H1 (cell line): Measurements from ENCODE around the gene L3HYPDH. TPM values are rescaled to one million over a fixed set of nuclear protein-coding genes. Genes with fewer than 3 reads are reported as not detected.

ENCODE experiments used
- CTCF ChIA-PET: fragments of 300-600 bp; sonication (Branson Sonifier 250); formaldehyde crosslinking; loops from one replicate; lab custom pipeline; 2021; ENCODE audit not compliant: partially characterized antibody; lab: Charles Lee
- POLR2A ChIA-PET: fragments of 300-600 bp; sonication (Branson Sonifier 250); formaldehyde crosslinking; loops from one replicate; lab custom pipeline; 2021; ENCODE audit warnings: inconsistent platforms; ENCODE audit not compliant: partially characterized antibody; lab: Charles Lee
- DNase-seq, 2 experiments: peaks; one replicate each; pipeline versions ENCODE4 v3.0.0 to v3.0.0-alpha.2; 2010 to 2022; ENCODE audit warnings: low spot score in 2 of 2, low read depth in 1 of 2, mixed read lengths in 1 of 2
- FAIRE-seq: peaks from 2 replicates; lab custom pipeline; 2011; peaks lifted over from hg19 to GRCh38; lab: Jason Lieb, UNC
- H2AFZ ChIP-seq: 2 replicates; pipeline ENCODE4 v1.8.1; 2012; ENCODE audit warnings: low read length, inconsistent platforms
- H2AK5ac ChIP-seq: 2 replicates; pipeline ENCODE4 v1.6.1; 2013; ENCODE audit warnings: low read depth, low read length
- H2BK120ac ChIP-seq: replicated peaks from 2 replicates; pipeline ENCODE3; 2013; ENCODE audit warnings: low read depth, low read length, inconsistent platforms
- H2BK12ac ChIP-seq: 2 replicates; pipeline ENCODE4 v1.6.1; 2013; ENCODE audit warnings: low read depth, low read length
- H2BK15ac ChIP-seq: 2 replicates; pipeline ENCODE4 v1.6.1; 2013; ENCODE audit warnings: low read length
- H2BK20ac ChIP-seq: 2 replicates; pipeline ENCODE4 v1.6.1; 2013; ENCODE audit warnings: low read length
- H2BK5ac ChIP-seq: 2 replicates; pipeline ENCODE4 v1.6.1; 2013; ENCODE audit warnings: low read depth, low read length
- H3K14ac ChIP-seq: 2 replicates; pipeline ENCODE4 v1.6.1; 2013; ENCODE audit warnings: inconsistent platforms; ENCODE audit not compliant: insufficient read length
- H3K18ac ChIP-seq: 2 replicates; pipeline ENCODE4 v1.6.1; 2013; ENCODE audit warnings: low read length; ENCODE audit errors: extremely low read depth
- H3K23ac ChIP-seq: 2 replicates; pipeline ENCODE4 v1.6.1; 2013; ENCODE audit warnings: inconsistent platforms; ENCODE audit not compliant: insufficient read length
- H3K23me2 ChIP-seq: 2 replicates; pipeline ENCODE4 v1.6.1; 2013; ENCODE audit warnings: low read depth, low read length
- H3K27ac ChIP-seq: 2 replicates; pipeline ENCODE4 v1.6.1; 2011; ENCODE audit warnings: low read depth, low read length, inconsistent platforms
- H3K27me3 ChIP-seq, 4 experiments: replicated peaks in 1 of 4; 1 replicate in 1 of 4; 2 replicates in 3 of 4; pipeline versions ENCODE4 v1.6.1 to v1.8.1; 2011 to 2013; ENCODE audit warnings: low read length in 3 of 4, mild to moderate bottlenecking in 3 of 4, inconsistent platforms in 2 of 4, mixed read lengths in 2 of 4, moderate library complexity in 1 of 4; ENCODE audit not compliant: control insufficient read depth in 3 of 4, insufficient read depth in 3 of 4; ENCODE audit errors: extremely low read depth in 1 of 4
- H3K36me3 ChIP-seq, 4 experiments: 2 replicates each; pipeline versions ENCODE4 v1.6.1 to v1.8.1; 2011 to 2013; ENCODE audit warnings: mild to moderate bottlenecking in 4 of 4, low read length in 3 of 4, moderate library complexity in 2 of 4, control low read depth in 1 of 4, inconsistent platforms in 1 of 4; ENCODE audit not compliant: insufficient read depth in 4 of 4, control insufficient read depth in 2 of 4
- H3K4ac ChIP-seq: replicated peaks from 2 replicates; pipeline ENCODE3; 2013; ENCODE audit warnings: low read length, low read depth, mixed read lengths, inconsistent platforms; ENCODE audit not compliant: insufficient read length
- H3K4me1 ChIP-seq, 4 experiments: replicated peaks in 1 of 4; 1 replicate in 1 of 4; 2 replicates in 3 of 4; pipeline versions ENCODE4 v1.6.1 to v1.8.1; 2011 to 2013; ENCODE audit warnings: low read length in 3 of 4, inconsistent platforms in 2 of 4, mixed read lengths in 1 of 4; ENCODE audit not compliant: insufficient read depth in 4 of 4, control insufficient read depth in 3 of 4
- H3K4me2 ChIP-seq, 2 experiments: 2 replicates each; pipeline versions ENCODE4 v1.6.1 to v1.8.1; 2011 to 2013; ENCODE audit warnings: low read depth in 2 of 2, low read length in 2 of 2, control low read depth in 1 of 2, inconsistent platforms in 1 of 2, mild to moderate bottlenecking in 1 of 2; ENCODE audit not compliant: insufficient read depth in 1 of 2
- H3K4me3 ChIP-seq, 4 experiments: fragments of 200-600, 300-600 bp in 1 of 4; sonication (generic), shearing (Covaris generic), sonication (Bioruptor Twin) in 1 of 4; 2 replicates each; pipeline versions ENCODE4 v1.5.1 to v1.8.1; 2011 to 2016; ENCODE audit warnings: low read length in 4 of 4, low read depth in 3 of 4, control low read depth in 2 of 4, inconsistent platforms in 2 of 4, mild to moderate bottlenecking in 2 of 4, mixed read lengths in 1 of 4, moderate library complexity in 1 of 4; ENCODE audit not compliant: insufficient read depth in 2 of 4; ENCODE audit errors: extremely low read depth in 1 of 4
- H3K56ac ChIP-seq: replicated peaks from 2 replicates; pipeline ENCODE3; 2013; ENCODE audit warnings: low read depth, mild to moderate bottlenecking, mixed read lengths, low read length, inconsistent platforms; ENCODE audit not compliant: insufficient read length
- H3K79me1 ChIP-seq: 2 replicates; pipeline ENCODE4 v1.6.1; 2013; ENCODE audit warnings: low read depth, low read length, control low read depth
- H3K79me2 ChIP-seq, 2 experiments: 2 replicates each; pipeline versions ENCODE4 v1.6.1 to v1.8.1; 2012 to 2013; ENCODE audit warnings: low read length in 2 of 2, mild to moderate bottlenecking in 2 of 2, inconsistent platforms in 1 of 2; ENCODE audit not compliant: insufficient read depth in 2 of 2, control insufficient read depth in 1 of 2
- H3K9ac ChIP-seq, 4 experiments: replicated peaks in 1 of 4; 1 replicate in 1 of 4; 2 replicates in 3 of 4; pipeline versions ENCODE4 v1.6.1 to v1.8.1; 2011 to 2013; ENCODE audit warnings: low read depth in 3 of 4, low read length in 3 of 4, control low read depth in 2 of 4, mild to moderate bottlenecking in 2 of 4, moderate library complexity in 2 of 4, inconsistent platforms in 1 of 4; ENCODE audit errors: extremely low read depth in 1 of 4
- H3K9me3 ChIP-seq, 2 experiments: 2 replicates each; pipeline versions ENCODE4 v1.6.1 to v1.8.1; 2012 to 2013; ENCODE audit warnings: mild to moderate bottlenecking in 2 of 2, moderate library complexity in 2 of 2, control low read depth in 1 of 2, inconsistent platforms in 1 of 2, low read depth in 1 of 2, low read length in 1 of 2, mixed read lengths in 1 of 2; ENCODE audit not compliant: insufficient read depth in 2 of 2
- H4K20me1 ChIP-seq, 2 experiments: replicated peaks in 1 of 2; 2 replicates each; pipeline versions ENCODE3 to v1.8.1; 2011 to 2013; ENCODE audit warnings: inconsistent platforms in 2 of 2, low read length in 2 of 2, mild to moderate bottlenecking in 1 of 2; ENCODE audit not compliant: insufficient read depth in 2 of 2, control insufficient read depth in 1 of 2
- H4K5ac ChIP-seq: 2 replicates; pipeline ENCODE4 v1.6.1; 2013; ENCODE audit warnings: low read length, low read depth, mixed read lengths, inconsistent platforms; ENCODE audit not compliant: insufficient read length
- H4K8ac ChIP-seq: 2 replicates; pipeline ENCODE4 v1.8.0; 2013; ENCODE audit warnings: mild to moderate bottlenecking, moderate library complexity, low read length, inconsistent platforms; ENCODE audit not compliant: insufficient read depth; ENCODE audit errors: extremely low read depth
- H4K91ac ChIP-seq: replicated peaks from 2 replicates; pipeline ENCODE3; 2013; ENCODE audit warnings: low read length, mixed read lengths, inconsistent platforms; ENCODE audit not compliant: insufficient read length
- BCL11A ChIP-seq, 2 experiments: IDR thresholded peaks; one replicate each; pipeline ENCODE4 v1.6.1; 2011; ENCODE audit warnings: low read depth in 2 of 2, low read length in 2 of 2, mild to moderate bottlenecking in 2 of 2
- CBX8 ChIP-seq: fragments of 300-800, 300-1000 bp; sonication (generic); IDR thresholded peaks from 2 replicates; pipeline ENCODE4 v1.7.1; 2016; ENCODE audit warnings: low read depth, low read length, borderline replicate concordance
- CTBP2 ChIP-seq: IDR thresholded peaks from 2 replicates; pipeline ENCODE4 v1.7.0; 2011; ENCODE audit warnings: borderline replicate concordance, mild to moderate bottlenecking, moderate library complexity, mixed read lengths, low read length; ENCODE audit not compliant: insufficient read depth, insufficient read length
- EZH2 ChIP-seq: fragments of 200-600 bp; sonication (generic); IDR thresholded peaks from 2 replicates; pipeline ENCODE4 v1.7.1; 2012; ENCODE audit warnings: low read depth, mild to moderate bottlenecking, moderate library complexity, low read length, inconsistent platforms; ENCODE audit not compliant: severe bottlenecking
- FOSL1 ChIP-seq: IDR thresholded peaks from 2 replicates; pipeline ENCODE4 v1.6.1; 2011; ENCODE audit warnings: mild to moderate bottlenecking, low read depth, low read length, moderate library complexity; ENCODE audit not compliant: insufficient read depth
- KDM4A ChIP-seq: IDR thresholded peaks from one replicate; pipeline ENCODE4 v1.7.1; 2012; ENCODE audit warnings: low read depth, mild to moderate bottlenecking, moderate library complexity, low read length, inconsistent platforms; ENCODE audit not compliant: severe bottlenecking
- PHF8 ChIP-seq: fragments of 200-600 bp; sonication (generic); conservative IDR thresholded peaks from 2 replicates; pipeline ENCODE4 v1.7.1; 2012; ENCODE audit warnings: low read depth, mild to moderate bottlenecking, inconsistent platforms, low read length, moderate library complexity
- POLR2A ChIP-seq, 2 experiments: IDR thresholded peaks; 1 replicate in 1 of 2; 2 replicates in 1 of 2; pipeline ENCODE4 v1.6.1; 2011; ENCODE audit warnings: low read depth in 2 of 2, low read length in 2 of 2, mild to moderate bottlenecking in 2 of 2; ENCODE audit errors: control extremely low read depth in 1 of 2
- SIN3A ChIP-seq, 2 experiments: IDR thresholded peaks in 1 of 2; conservative IDR thresholded peaks in 1 of 2; 2 replicates each; pipeline ENCODE4 v1.6.1; 2011 to 2012; ENCODE audit warnings: low read length in 2 of 2, improper control_type of control experiment in 1 of 2, low read depth in 1 of 2, mild to moderate bottlenecking in 1 of 2
- SUZ12 ChIP-seq: fragments of 200-600 bp; sonication (generic); IDR thresholded peaks from 2 replicates; pipeline ENCODE4 v1.6.1; 2012; ENCODE audit warnings: mild to moderate bottlenecking, inconsistent platforms, low read length, moderate library complexity, mixed read lengths
- TAF1 ChIP-seq: IDR thresholded peaks from 2 replicates; pipeline ENCODE4 v1.6.1; 2011; ENCODE audit warnings: mild to moderate bottlenecking, low read depth, low read length
- TEAD4 ChIP-seq: IDR thresholded peaks from 2 replicates; pipeline ENCODE4 v1.6.1; 2012; ENCODE audit warnings: low read depth, low read length, inconsistent platforms, mixed read lengths
- ZNF274 ChIP-seq: IDR thresholded peaks from 2 replicates; pipeline ENCODE4 v1.7.0; 2012; ENCODE audit warnings: low read length, borderline replicate concordance; ENCODE audit errors: extremely low read depth
- WGBS, 2 experiments: shearing (Covaris generic) in 1 of 2; methylation state at CpG; one replicate each; pipeline versions ENCODE4 v1.1.6 to v1.1.7; 2013 to 2015; ENCODE audit warnings: low lambda C conversion rate in 2 of 2, mixed read lengths in 2 of 2, inconsistent platforms in 1 of 2, low coverage in 1 of 2, missing lambda C conversion rate in 1 of 2; ENCODE audit not compliant: insufficient replicate concordance in 2 of 2, insufficient coverage in 1 of 2, insufficient read length in 1 of 2; ENCODE audit errors: extremely low coverage in 1 of 2, missing lambda C conversion rate in 1 of 2; 5-methylcytosine and 5-hydroxymethylcytosine counted together
- polyA plus RNA-seq, 7 experiments: library from polyadenylated mRNA; depleted of rRNA in 3 of 7; stranded (reverse) in 5 of 7; unstranded in 2 of 7; fragments of >200 nt in 5 of 7; fragments of 200-250 nt in 2 of 7; gene quantifications; 1 replicate in 5 of 7; 2 replicates in 1 of 7; 4 replicates in 1 of 7; pipeline versions ENCODE4 v1.2.1 to v1.2.3, GENCODE V29; 2011 to 2013; ENCODE audit warnings: missing spikeins in 2 of 7, mixed read lengths in 2 of 7
- total RNA-seq: library from RNA; stranded (reverse); fragmentation: NEBNext Ultra II Directional; extraction: Animal tissue kit (Norgen Biotek cat#: 25700); gene quantifications from 2 replicates; pipeline ENCODE4 v1.2.1, GENCODE V29; 2021
- TF ChIP-seq, protein P1 (sequence below): IDR thresholded peaks from 2 replicates; pipeline ENCODE4 v1.6.1; 2012; ENCODE audit warnings: inconsistent platforms

Gene L3HYPDH
- total and polyA plus RNA-seq, 2 of the 8 experiments (the other 6 are each of a cell fraction or from before 2014, with no cell fraction given), result 11.2 to 15.8 TPM

DNA sequence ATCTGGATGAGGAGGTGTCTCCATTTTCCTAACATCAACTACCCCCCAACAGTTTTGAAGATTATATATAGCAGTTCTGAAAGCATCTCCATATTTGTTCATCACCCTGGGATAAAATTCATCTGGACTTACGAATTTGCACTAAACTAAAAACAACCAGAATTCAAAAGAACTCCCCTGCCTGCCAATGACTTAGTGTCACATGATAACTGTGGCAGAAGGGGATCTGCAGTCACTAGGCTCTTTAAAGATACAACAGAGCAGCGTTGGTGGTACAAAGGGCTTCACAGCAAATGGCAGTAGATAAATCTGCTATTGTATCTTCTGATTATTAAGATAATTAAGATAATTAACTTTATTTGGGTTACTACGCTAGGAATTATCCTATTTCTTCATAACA, 49.1 kb downstream of the L3HYPDH start:
- FAIRE-seq, result no peak
- Histone ChIP-seq H4K5ac (no peak overlapping the region), H2AFZ (no peak overlapping the region), H2BK20ac (no peak overlapping the region), H2BK15ac (no peak overlapping the region), H3K14ac (no peak overlapping the region), H3K79me2 (no peaks in the 10 kb centered on the region), H3K18ac (no peak overlapping the region), H3K4me2 (no peak overlapping the region), H3K27ac (no peak overlapping the region), H3K27me3 (no peaks in the 10 kb centered on the region), H2BK12ac (no peak overlapping the region), H2AK5ac (no peak overlapping the region), H3K56ac (no peak overlapping the region), H3K4ac (no peak overlapping the region), H4K20me1 (no peaks in the 10 kb centered on the region), H3K36me3 (no peaks in the 10 kb centered on the region), H3K9me3 (no peaks in the 10 kb centered on the region), H4K91ac (no peak overlapping the region), H3K79me1 (no peaks in the 10 kb centered on the region), H2BK120ac (no peak overlapping the region), H3K9ac (no peak overlapping the region), H2BK5ac (no peak overlapping the region), H3K4me1 (no peaks in the 10 kb centered on the region), H3K23ac (no peak overlapping the region), H3K23me2 (no peaks in the 10 kb centered on the region), H4K8ac (no peak overlapping the region), H3K4me3 (no peak overlapping the region)
- 90% methylated on average over 3 of the region's 3 CpGs; no CpG with 5 or more reads in 1 of the 2 experiments for WGBS, 2 experiments
- TF ChIP-seq KDM4A (no peak), BCL11A (IDR thresholded peaks at IDR 0.05; ENCODE audit: low read depth in 2 of 2, low read length in 2 of 2) (no peak), ZNF274 (no peak), FOSL1 (no peak), SUZ12 (no peak), PHF8 (no peak), CTBP2 (no peak), CBX8 (no peak), SIN3A (conservative IDR thresholded peaks at IDR 0.05 in 1 of 2, IDR thresholded peaks at IDR 0.05 in 1 of 2; ENCODE audit: low read depth in 1 of 2, low read length in 2 of 2) (no peak), TAF1 (no peak), POLR2A (IDR thresholded peaks at IDR 0.05; ENCODE audit: control extremely low read depth in 1 of 2, low read depth in 2 of 2, low read length in 2 of 2) (no peak), EZH2 (no peak), TEAD4 (no peak)
- TF ChIP-seq, protein P1, sequence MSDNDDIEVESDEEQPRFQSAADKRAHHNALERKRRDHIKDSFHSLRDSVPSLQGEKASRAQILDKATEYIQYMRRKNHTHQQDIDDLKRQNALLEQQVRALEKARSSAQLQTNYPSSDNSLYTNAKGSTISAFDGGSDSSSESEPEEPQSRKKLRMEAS, result no peak
- ChIA-PET POLR2A (interaction anchor here (0.9 kb wide), 1 partner anchor 28 kb away, joined by 3 read pairs; no protein-coding TSS in a partner anchor), CTCF (interaction anchor here (0.7 to 2.0 kb wide), 6 partner anchors 9 to 310 kb away, joined by 3 to 9 read pairs (median 4); no protein-coding TSS in a partner anchor)
- no peak for DNase-seq
